GM12801 (cell line): Measurements from ENCODE around the gene GOLM1.

Source experiments
- TF ChIP-seq, protein P1 (sequence below): IDR thresholded peaks from one replicate; pipeline ENCODE4 v1.5.1; 2011; ENCODE audit warnings: control low read depth; ENCODE audit not compliant: insufficient read length; ENCODE audit errors: extremely low read depth

Gene GOLM1

DNA sequence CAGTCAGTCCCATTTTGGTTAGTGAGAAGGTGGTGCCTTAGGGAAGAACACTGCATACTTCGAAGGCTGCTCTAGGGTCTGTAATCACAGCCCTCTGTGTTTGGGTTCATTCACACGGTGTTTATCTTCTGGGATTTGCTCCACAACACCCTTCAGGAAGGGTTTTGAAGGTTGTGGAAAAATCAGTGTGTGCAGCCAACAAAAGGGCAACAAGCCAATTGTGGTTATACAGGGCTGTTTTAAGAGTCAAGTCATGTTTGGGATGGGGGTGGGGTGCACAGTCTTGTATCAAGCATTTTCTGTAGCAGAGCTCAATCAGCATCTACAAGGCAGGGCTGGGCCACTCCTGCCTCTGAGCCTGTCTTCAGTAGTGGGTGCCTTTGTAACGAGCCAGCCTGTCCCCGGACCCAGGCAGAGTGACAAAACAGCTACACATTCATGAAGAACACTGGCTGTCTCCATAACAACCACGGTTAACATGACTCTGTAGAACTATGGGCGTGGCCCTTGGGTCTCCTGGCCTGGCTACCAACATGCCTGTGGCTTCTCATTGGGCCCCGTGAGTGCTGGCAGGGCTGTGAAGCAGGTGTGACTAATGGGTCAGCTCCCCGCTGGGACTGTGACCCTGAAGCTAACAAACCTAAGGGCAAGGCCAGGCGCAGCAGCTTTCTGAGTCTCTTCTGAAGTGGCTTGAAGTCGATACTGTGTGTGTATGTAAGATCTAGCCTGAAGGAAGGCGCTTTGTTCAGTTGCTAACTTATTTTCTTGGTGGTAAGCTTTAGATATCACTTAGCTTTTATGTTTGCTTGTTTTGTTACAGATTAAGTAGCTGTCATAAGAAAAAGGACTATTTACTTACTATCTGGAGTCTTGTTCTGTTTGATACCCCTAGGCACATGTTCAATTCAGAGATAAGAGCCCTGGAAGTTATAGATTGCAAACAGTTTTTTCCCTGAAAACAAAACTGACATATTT is 27.9 kb upstream of the GOLM1 start:
- TF ChIP-seq, protein P1, sequence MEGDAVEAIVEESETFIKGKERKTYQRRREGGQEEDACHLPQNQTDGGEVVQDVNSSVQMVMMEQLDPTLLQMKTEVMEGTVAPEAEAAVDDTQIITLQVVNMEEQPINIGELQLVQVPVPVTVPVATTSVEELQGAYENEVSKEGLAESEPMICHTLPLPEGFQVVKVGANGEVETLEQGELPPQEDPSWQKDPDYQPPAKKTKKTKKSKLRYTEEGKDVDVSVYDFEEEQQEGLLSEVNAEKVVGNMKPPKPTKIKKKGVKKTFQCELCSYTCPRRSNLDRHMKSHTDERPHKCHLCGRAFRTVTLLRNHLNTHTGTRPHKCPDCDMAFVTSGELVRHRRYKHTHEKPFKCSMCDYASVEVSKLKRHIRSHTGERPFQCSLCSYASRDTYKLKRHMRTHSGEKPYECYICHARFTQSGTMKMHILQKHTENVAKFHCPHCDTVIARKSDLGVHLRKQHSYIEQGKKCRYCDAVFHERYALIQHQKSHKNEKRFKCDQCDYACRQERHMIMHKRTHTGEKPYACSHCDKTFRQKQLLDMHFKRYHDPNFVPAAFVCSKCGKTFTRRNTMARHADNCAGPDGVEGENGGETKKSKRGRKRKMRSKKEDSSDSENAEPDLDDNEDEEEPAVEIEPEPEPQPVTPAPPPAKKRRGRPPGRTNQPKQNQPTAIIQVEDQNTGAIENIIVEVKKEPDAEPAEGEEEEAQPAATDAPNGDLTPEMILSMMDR = no peak

DNA sequence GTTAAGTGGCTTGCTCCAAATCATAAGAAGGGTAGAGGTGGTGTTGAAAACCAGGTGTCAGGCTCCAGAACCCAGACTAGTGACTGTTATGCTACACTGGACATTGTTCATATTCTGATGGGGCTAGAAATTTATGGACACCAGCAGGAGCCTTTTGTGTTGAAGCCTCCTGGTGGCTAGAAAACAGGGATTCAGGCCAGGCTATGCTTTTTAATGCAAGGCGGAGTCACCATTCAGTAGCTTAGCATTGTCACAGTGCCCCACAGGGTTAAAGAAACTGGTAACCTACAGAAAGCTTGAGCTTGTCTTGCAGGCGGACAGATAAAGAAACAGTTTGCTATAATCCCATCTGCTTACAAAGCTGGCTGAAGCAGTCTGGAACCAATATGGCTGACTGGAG is 23.0 kb upstream of the GOLM1 start:
- TF ChIP-seq, protein P1 = no peak

DNA sequence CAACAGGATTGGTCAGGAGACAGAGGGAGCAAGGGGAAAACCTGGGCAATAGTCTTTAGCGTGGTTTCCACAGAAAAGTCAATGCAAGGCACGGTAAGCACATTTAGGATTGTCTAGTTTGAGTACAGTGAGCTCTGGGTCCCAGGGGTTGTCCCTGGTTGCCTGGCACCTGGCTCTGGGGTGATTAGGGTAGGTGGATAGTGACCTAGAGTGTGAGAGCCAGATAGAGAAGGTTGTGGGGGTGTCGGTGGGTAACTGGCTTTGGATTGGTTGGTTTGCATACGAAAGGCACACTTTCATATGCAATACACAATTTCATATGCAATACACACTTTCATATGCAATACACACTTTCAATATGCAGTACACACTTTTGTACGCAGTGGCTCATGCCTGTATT is 20.1 kb upstream of the GOLM1 start:
- TF ChIP-seq, protein P1 = no peak

DNA sequence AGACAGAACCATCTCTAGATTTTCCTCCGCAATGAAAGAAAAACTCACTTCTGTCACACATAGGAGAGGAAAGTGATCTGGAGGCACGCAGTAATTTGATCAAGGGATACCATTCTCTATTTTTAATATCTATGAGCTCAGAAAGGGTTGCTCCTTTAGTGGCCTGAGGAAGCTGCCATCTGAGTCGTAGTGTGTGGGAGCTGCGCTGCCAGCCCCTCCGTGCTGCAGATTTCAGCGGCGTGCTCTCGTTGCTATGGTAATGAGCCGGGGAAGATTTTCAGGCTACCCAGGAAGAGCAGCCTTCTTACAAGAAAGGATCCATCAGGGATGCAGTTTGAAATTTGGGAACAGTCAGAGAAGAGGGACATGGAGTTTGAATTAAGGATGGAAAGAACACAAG is 17.1 kb upstream of the GOLM1 start:
- TF ChIP-seq, protein P1 = no peak

DNA sequence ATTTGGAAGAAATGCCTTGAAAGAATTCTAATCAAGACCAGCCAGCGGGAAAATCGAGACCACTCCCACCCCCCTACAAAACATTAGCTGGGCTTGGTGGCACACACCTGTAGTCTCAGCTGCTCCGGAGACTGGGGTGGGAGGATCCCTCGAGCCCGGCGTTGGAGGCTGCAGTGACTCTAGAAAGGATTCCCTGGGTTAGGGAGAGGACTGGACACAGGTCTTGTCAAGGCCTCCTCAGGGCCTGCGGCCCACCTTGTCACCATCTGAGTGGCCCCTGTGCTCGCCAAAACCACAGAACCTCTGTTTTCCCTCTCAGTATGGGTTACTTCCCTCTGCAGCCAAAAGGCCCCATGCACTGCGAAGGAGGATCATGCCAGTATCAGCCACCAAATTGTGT is 16.5 kb upstream of the GOLM1 start:
- TF ChIP-seq, protein P1 = no peak

DNA sequence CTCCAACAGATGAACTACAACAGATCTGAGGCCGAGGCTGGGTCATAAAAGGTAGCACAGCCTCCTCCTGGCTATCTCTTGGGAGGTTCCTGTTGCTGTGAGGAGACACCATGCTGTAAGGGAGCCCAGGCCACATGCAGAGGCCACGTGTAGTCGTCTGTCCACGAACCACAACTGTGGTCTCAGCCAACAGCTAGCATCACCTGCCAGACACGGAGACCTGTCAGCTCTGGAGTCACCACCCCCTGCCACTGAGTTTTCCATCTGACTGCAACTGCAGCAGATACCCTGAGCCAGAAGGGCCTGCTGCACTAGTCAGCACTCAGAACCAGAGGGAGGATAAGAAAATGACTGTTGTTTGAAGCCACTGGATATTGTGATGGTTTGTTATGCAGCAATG is 12.7 kb upstream of the GOLM1 start:
- TF ChIP-seq, protein P1 = no peak

DNA sequence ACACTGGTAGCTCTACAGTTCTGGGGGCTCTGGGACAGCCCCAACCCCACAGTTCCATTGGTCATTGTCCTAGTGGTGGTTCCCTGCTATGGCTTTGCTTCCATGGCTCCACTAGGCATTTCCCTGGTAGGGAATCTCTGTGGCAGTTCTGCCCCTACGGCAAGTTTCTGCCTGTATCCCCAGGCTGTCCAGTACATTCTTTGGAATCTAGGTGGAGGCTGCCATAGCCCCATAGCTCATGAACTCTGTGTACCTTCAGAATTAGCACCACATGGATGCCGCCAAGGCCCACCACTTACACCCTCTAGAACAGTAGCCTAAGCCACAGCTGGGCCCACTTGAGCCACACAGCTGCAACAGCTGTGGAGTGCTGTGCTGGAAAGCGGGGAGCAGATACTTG is 3.3 kb upstream of the GOLM1 start:
- TF ChIP-seq, protein P1 = no peak
